Dendritic cell treated with granulocyte-macrophage colony-stimulating factor and Interleukin-4, amounts not matched to agents 40 ng/mL and 50 ng/mL, for 4 days (primary cell): ENCODE data around the gene UTS2R.

Experiments
- H3K27ac Mint-ChIP-seq: one replicate; pipeline ENCODE4 v1.8.0; 2022; ENCODE audit warnings: mild to moderate bottlenecking, mixed read lengths
- H3K27me3 Mint-ChIP-seq: one replicate; pipeline ENCODE4 v1.8.0; 2022; ENCODE audit warnings: mild to moderate bottlenecking, mixed read lengths
- H3K36me3 Mint-ChIP-seq: one replicate; pipeline ENCODE4 v1.8.0; 2022; ENCODE audit warnings: low read depth, mixed read lengths
- H3K4me1 Mint-ChIP-seq: one replicate; pipeline ENCODE4 v1.8.0; 2022; ENCODE audit warnings: low read depth, mixed read lengths
- H3K4me3 Mint-ChIP-seq: one replicate; pipeline ENCODE4 v1.8.0; 2022; ENCODE audit warnings: mild to moderate bottlenecking, moderate library complexity, mixed read lengths
- H3K9me3 Mint-ChIP-seq: one replicate; pipeline ENCODE4 v1.8.0; 2022; ENCODE audit warnings: mixed read lengths
- intact Hi-C: fragments of 100-400 bp; cut with micrococcal nuclease; formaldehyde crosslinking; loops from one replicate; pipeline ENCODE4 v1.15.0; 2022

UTS2R gene

GRCh38 chr17:82382933-82383255 is 11.3 kb downstream of the UTS2R start:
- intact Hi-C loops, result no loop called here
- Mint-ChIP-seq H3K27me3 (peaks cover 89% of the 10 kb centered on the region), H3K27ac (no peak overlapping the region), H3K36me3 (no peaks in the 10 kb centered on the region), H3K9me3 (no peaks in the 10 kb centered on the region), H3K4me1 (peaks cover 23% of the 10 kb centered on the region), H3K4me3 (no peak overlapping the region)

DNA sequence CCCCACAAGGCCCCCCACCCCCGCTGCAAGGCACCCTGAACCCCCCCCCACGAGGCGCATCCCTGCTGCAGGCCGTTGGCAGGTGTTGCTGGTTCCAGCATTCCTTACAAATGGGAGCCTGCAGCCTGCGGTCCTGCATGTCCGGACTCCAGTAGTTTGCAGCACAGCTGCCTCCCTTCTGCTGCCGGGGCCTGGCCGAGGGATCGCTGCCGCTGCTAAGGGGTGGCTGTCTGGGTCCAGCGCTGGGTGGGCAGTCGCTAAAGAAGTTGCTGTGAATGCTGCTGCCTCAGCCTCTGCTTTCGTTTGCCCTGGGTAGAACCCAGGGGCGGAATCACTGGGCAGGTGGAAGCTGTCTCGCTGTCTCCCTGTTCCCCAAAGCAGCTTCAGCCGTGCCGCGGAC is 11.8 kb downstream of the UTS2R start:
- no peaks in the 10 kb centered on the region for H3K9me3 Mint-ChIP-seq
- peaks cover 89% of the 10 kb centered on the region for H3K27me3 Mint-ChIP-seq
- intact Hi-C loops, result no loop called here
- H3K4me3 Mint-ChIP-seq, result no peak overlapping the region
- H3K36me3 Mint-ChIP-seq, result no peaks in the 10 kb centered on the region
- H3K27ac Mint-ChIP-seq, result no peak overlapping the region
- H3K4me1 Mint-ChIP-seq, result peaks cover 27% of the 10 kb centered on the region

- Mint-ChIP-seq H3K27ac (no peak overlapping the region), H3K9me3 (no peaks in the 10 kb centered on the region), H3K4me3 (no peak overlapping the region), H3K4me1 (peaks cover 27% of the 10 kb centered on the region), H3K36me3 (no peaks in the 10 kb centered on the region), H3K27me3 (peaks cover 84% of the 10 kb centered on the region)
- intact Hi-C loops, result no loop called here
Measured at GRCh38 chr17:82384051-82384729, 12.6 kb downstream of the UTS2R start.

GRCh38 chr17:82384730-82385481 is 13.3 kb downstream of the UTS2R start:
- peaks cover 80% of the 10 kb centered on the region for H3K27me3 Mint-ChIP-seq
- H3K36me3 Mint-ChIP-seq, result no peaks in the 10 kb centered on the region
- intact Hi-C loops, result no loop called here
- no peak overlapping the region for H3K27ac Mint-ChIP-seq
- H3K4me1 Mint-ChIP-seq, result peaks cover 24% of the 10 kb centered on the region
- no peak overlapping the region for H3K4me3 Mint-ChIP-seq
- no peaks in the 10 kb centered on the region for H3K9me3 Mint-ChIP-seq

DNA sequence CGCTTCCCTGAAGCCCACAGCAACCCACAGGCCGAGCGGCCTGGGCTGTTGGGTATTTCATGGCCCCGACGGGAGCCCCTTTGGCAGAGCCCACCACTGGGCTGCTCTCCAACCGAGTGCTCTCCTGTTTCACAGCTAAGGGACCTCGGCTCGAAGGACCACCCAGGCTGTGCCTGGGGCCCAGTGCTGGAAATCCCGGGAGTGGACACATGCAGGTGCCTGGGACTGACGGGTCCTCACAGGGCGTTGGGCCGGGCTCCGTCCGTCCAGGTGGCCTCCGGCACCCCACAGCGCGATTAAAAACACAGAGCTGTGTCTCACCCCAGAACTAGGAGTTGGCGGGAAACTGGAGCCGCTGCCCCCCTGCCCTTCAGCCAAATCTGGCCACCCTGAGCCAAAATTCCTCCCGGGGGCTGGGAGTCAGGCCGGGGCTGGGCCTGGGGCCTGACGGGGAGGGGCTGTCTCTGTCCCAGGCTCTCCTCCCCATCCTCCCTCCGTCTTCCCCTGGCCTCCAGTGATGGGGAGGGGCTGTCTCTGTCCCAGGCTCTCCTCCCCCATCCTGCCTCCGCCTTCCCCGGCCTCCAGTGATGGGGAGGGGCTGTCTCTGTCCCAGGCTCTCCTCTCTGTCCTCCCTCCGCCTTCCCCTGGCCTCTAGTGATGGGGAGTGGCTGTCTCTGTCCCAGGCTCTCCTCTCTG is 14.1 kb downstream of the UTS2R start:
- intact Hi-C loops, result no loop called here
- Mint-ChIP-seq H3K27ac (no peak overlapping the region), H3K27me3 (peaks cover 72% of the 10 kb centered on the region), H3K4me3 (no peak overlapping the region), H3K36me3 (no peaks in the 10 kb centered on the region), H3K4me1 (peaks cover 21% of the 10 kb centered on the region), H3K9me3 (no peaks in the 10 kb centered on the region)

GRCh38 chr17:82386255-82386831 is 14.8 kb downstream of the UTS2R start:
- H3K4me1 Mint-ChIP-seq, result peaks cover 16% of the 10 kb centered on the region
- peaks cover 2% of the 10 kb centered on the region for H3K36me3 Mint-ChIP-seq
- H3K27me3 Mint-ChIP-seq, result peaks cover 66% of the 10 kb centered on the region
- no peak overlapping the region for H3K27ac Mint-ChIP-seq
- intact Hi-C loops, result no loop called here
- H3K9me3 Mint-ChIP-seq, result no peaks in the 10 kb centered on the region
- no peak overlapping the region for H3K4me3 Mint-ChIP-seq

- peaks cover 15% of the 10 kb centered on the region for H3K4me1 Mint-ChIP-seq
- no peak overlapping the region for H3K4me3 Mint-ChIP-seq
- intact Hi-C loops, result no loop called here
- peaks cover 10% of the 10 kb centered on the region for H3K36me3 Mint-ChIP-seq
- peaks cover 60% of the 10 kb centered on the region for H3K27me3 Mint-ChIP-seq
- no peaks in the 10 kb centered on the region for H3K9me3 Mint-ChIP-seq
- peak overlapping the region; percentile 4 for H3K27ac Mint-ChIP-seq
Measured at GRCh38 chr17:82386881-82387704, 15.5 kb downstream of the UTS2R start.

DNA sequence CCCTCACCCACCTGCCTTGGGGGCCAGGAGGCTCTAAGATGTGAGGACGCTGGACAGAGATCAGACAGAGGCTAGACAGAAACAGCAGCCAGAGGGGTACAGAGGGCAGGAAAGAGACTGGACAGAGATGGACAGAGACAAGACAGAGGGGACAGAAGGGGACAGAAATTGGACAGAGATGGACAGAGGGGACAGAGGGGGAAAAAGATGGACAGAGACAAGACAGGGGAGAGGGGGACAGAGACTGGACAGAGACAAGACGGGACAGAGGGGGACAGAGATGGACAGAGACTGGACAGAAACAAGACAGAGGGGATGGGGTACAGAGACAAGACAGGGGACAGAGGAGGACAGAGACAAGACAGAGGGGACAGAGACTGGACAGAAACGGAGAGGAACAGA is 16.1 kb downstream of the UTS2R start:
- peaks cover 15% of the 10 kb centered on the region for H3K4me1 Mint-ChIP-seq

GRCh38 chr17:82388223-82388921 is 16.8 kb downstream of the UTS2R start:
- Mint-ChIP-seq H3K4me1 (peaks cover 15% of the 10 kb centered on the region), H3K27me3 (peaks cover 51% of the 10 kb centered on the region), H3K36me3 (peaks cover 22% of the 10 kb centered on the region), H3K4me3 (no peak overlapping the region), H3K27ac (no peak overlapping the region), H3K9me3 (no peaks in the 10 kb centered on the region)
- intact Hi-C loops, result no loop called here

More for the DNA sequence above, 16.1 kb downstream of the UTS2R start:
- intact Hi-C loops, result no loop called here
- Mint-ChIP-seq H3K9me3 (no peaks in the 10 kb centered on the region), H3K27ac (peak overlapping the region; percentile 4), H3K4me3 (no peak overlapping the region), H3K36me3 (peaks cover 16% of the 10 kb centered on the region), H3K27me3 (peaks cover 55% of the 10 kb centered on the region)

DNA sequence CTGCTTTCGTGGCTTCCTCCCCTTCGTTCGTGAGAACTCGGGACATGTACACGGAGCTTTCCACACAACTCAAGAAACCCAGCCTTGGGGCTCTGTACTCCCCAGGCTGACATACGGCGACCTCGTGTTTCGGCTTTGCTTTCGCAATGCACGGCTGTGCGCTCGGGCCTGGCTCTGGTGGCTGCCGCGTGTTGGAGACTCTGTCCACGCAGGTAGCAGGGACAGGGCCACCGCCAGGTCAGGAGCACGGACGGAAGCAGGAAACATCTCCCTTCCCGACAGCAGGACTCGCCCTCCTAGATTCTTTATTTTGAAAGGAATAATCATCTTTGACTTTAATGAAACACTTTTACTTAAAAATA is 17.3 kb downstream of the UTS2R start:
- intact Hi-C loops, result no loop called here
- H3K9me3 Mint-ChIP-seq, result no peaks in the 10 kb centered on the region
- H3K36me3 Mint-ChIP-seq, result peaks cover 28% of the 10 kb centered on the region
- H3K27me3 Mint-ChIP-seq, result peaks cover 46% of the 10 kb centered on the region
- H3K27ac Mint-ChIP-seq, result no peak overlapping the region
- peaks cover 15% of the 10 kb centered on the region for H3K4me1 Mint-ChIP-seq
- no peak overlapping the region for H3K4me3 Mint-ChIP-seq

GRCh38 chr17:82389379-82389778 is 17.8 kb downstream of the UTS2R start:
- intact Hi-C loops, result no loop called here
- no peak overlapping the region for H3K27ac Mint-ChIP-seq
- H3K9me3 Mint-ChIP-seq, result no peaks in the 10 kb centered on the region

DNA sequence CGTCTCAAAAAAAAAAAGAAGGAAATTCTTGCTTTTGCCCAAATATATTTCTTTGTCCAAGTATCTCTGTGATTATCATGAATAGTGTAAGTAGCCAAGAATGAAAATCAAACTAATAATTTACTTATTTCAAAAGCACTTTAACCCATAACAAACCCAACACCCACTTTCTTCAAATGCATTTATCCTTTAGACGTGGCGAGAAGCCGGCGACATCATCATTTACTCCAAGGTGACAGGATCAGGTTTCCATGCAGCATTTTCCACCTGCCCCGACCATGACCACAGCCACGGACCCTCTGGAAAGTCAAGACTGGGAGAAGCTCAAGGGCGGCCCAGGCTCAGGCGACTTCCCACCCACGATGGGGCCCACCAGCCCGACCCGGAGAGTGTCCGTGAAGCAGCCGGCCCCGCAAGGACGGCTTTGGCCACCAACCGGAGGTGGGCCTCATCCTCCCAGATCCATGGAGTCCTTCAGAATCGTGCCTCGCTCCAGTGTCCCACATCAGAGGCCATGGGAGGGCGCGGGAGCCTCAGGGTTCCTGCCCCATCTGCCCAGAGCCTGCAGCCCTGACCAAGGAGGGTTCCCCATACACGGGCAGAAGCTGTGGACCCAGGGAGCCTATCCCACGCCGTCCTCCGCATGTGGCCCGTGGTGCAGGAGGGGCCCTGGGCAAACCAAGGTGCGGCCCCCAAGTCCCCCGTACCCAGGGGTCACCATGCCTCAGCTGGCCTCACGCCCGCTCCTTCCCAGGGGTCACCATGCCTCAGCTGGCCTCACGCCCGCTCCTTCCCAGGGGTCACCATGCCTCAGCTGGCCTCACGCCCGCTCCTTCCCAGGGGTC is 18.7 kb downstream of the UTS2R start:
- H3K27ac Mint-ChIP-seq, result no peak overlapping the region
- peaks cover 15% of the 10 kb centered on the region for H3K4me1 Mint-ChIP-seq
- intact Hi-C loops, result no loop called here
- H3K36me3 Mint-ChIP-seq, result peaks cover 41% of the 10 kb centered on the region
- peaks cover 32% of the 10 kb centered on the region for H3K27me3 Mint-ChIP-seq
- H3K9me3 Mint-ChIP-seq, result no peaks in the 10 kb centered on the region
- H3K4me3 Mint-ChIP-seq, result no peak overlapping the region

More at GRCh38 chr17:82389379-82389778, 17.8 kb downstream of the UTS2R start:
- H3K27me3 Mint-ChIP-seq, result peaks cover 41% of the 10 kb centered on the region
- peaks cover 15% of the 10 kb centered on the region for H3K4me1 Mint-ChIP-seq
- H3K36me3 Mint-ChIP-seq, result peaks cover 33% of the 10 kb centered on the region
- H3K4me3 Mint-ChIP-seq, result no peak overlapping the region
